OCI-LY3 (cell line): Measurements from ENCODE around the gene FBLN7.

Experiments
- H2AFZ ChIP-seq: fragments of 200-600, 300-600 bp; shearing (Covaris generic); 2 replicates; pipeline ENCODE4 v1.6.0; 2014; ENCODE audit warnings: antibody characterized with exemption, low read depth, low read length
- H3K27ac ChIP-seq: fragments of 200-600, 300-600 bp; sonication (generic); 2 replicates; pipeline ENCODE4 v1.5.1; 2014; ENCODE audit warnings: mild to moderate bottlenecking, low read length, moderate library complexity, mixed read lengths
- H3K27me3 ChIP-seq: fragments of 200-600, 300-600 bp; sonication (generic); 2 replicates; pipeline ENCODE4 v1.6.1; 2014; ENCODE audit warnings: low read depth, low read length, mixed read lengths
- H3K36me3 ChIP-seq: fragments of 200-600, 300-600 bp; sonication (generic); replicated peaks from 2 replicates; pipeline ENCODE3; 2014; ENCODE audit warnings: low read depth, low read length, mixed read lengths
- H3K4me1 ChIP-seq: fragments of 300-600, 200-600 bp; sonication (generic); 2 replicates; pipeline ENCODE4 v1.6.1; 2014; ENCODE audit warnings: low read length, mixed read lengths
- H3K4me2 ChIP-seq: fragments of 200-600, 300-600 bp; sonication (generic); 2 replicates; pipeline ENCODE4 v1.6.1; 2014; ENCODE audit warnings: low read length, mixed read lengths
- H3K4me3 ChIP-seq: fragments of 300-600, 200-600 bp; sonication (generic); 2 replicates; pipeline ENCODE4 v1.5.1; 2014; ENCODE audit warnings: antibody characterized with exemption, mild to moderate bottlenecking, low read length, moderate library complexity
- H3K79me2 ChIP-seq: fragments of 300-600, 200-600 bp; shearing (Covaris generic); 2 replicates; pipeline ENCODE4 v1.6.1; 2014; ENCODE audit warnings: mild to moderate bottlenecking, low read length, mixed read lengths
- H3K9ac ChIP-seq: fragments of 300-600, 200-600 bp; shearing (Covaris generic); 2 replicates; pipeline ENCODE4 v1.6.0; 2014; ENCODE audit warnings: mild to moderate bottlenecking, low read length, moderate library complexity
- H3K9me3 ChIP-seq: fragments of 200-600, 300-600 bp; shearing (Covaris generic); 2 replicates; pipeline ENCODE4 v1.6.1; 2014; ENCODE audit warnings: low read length, mixed read lengths; ENCODE audit not compliant: insufficient read depth
- H4K20me1 ChIP-seq: fragments of 200-600, 300-600 bp; sonication (generic); 2 replicates; pipeline ENCODE4 v1.6.1; 2016; ENCODE audit warnings: low read length, mixed read lengths; ENCODE audit not compliant: insufficient read depth
- CTCF ChIP-seq: fragments of 200-600, 300-600 bp; sonication (generic); IDR thresholded peaks from 2 replicates; pipeline ENCODE4 v1.5.1; 2014; ENCODE audit warnings: antibody characterized with exemption, low read length, low read depth
- EZH2phosphoT487 ChIP-seq: fragments of 200-600 bp; shearing (Covaris generic); IDR thresholded peaks from 2 replicates; pipeline ENCODE4 v1.6.1; 2018; ENCODE audit warnings: antibody characterized with exemption, mixed run types, low read depth

Gene FBLN7

GRCh38 chr2:112138159-112139032 lies at the start of gene FBLN7:
TSS of gene FBLN7 (plus strand) at chr2:112138385. CDS start at chr2:112138656, 271 bp downstream.
- no peaks in the 10 kb centered on the region for H4K20me1 ChIP-seq

GRCh38 chr2:112089375-112089774 lies 48.8 kb upstream of the FBLN7 start:
- no peak overlapping the region for H3K27ac ChIP-seq
- no peak overlapping the region for H3K4me3 ChIP-seq
- no peaks in the 10 kb centered on the region for H4K20me1 ChIP-seq
- no peak for TF ChIP-seq CTCF
- TF ChIP-seq EZH2phosphoT487: no peak
- H3K36me3 ChIP-seq: peaks cover 60% of the 10 kb centered on the region
- no peak overlapping the region for H2AFZ ChIP-seq
- H3K4me1 ChIP-seq: peaks cover 29% of the 10 kb centered on the region
- H3K9ac ChIP-seq: no peak overlapping the region
- H3K79me2 ChIP-seq: no peaks in the 10 kb centered on the region
- H3K4me2 ChIP-seq: no peak overlapping the region
- no peaks in the 10 kb centered on the region for H3K27me3 ChIP-seq
- no peaks in the 10 kb centered on the region for H3K9me3 ChIP-seq

More at GRCh38 chr2:112138159-112139032, at the start of gene FBLN7:
- Histone ChIP-seq H3K4me2 (no peak within 1 kb of the TSS), H3K36me3 (no peaks in the 10 kb centered on the region), H3K4me3 (no peak within 1 kb of the TSS), H3K79me2 (no peaks in the 10 kb centered on the region), H3K4me1 (no peaks in the 10 kb centered on the region), H3K27ac (no peak within 1 kb of the TSS), H3K27me3 (no peaks in the 10 kb centered on the region), H3K9me3 (no peaks in the 10 kb centered on the region), H3K9ac (no peak within 1 kb of the TSS), H2AFZ (no peak within 1 kb of the TSS)
- TF ChIP-seq EZH2phosphoT487 (no peak), CTCF (no peak)

- peaks cover 51% of the 10 kb centered on the region for H3K36me3 ChIP-seq
- H3K27ac ChIP-seq: no peak overlapping the region
- H3K9ac ChIP-seq: no peak overlapping the region
- no peaks in the 10 kb centered on the region for H3K27me3 ChIP-seq
- no peak overlapping the region for H3K4me3 ChIP-seq
- no peaks in the 10 kb centered on the region for H4K20me1 ChIP-seq
- no peak overlapping the region for H3K4me2 ChIP-seq
- H2AFZ ChIP-seq: no peak overlapping the region
- peaks cover 21% of the 10 kb centered on the region for H3K4me1 ChIP-seq
- H3K9me3 ChIP-seq: no peaks in the 10 kb centered on the region
- TF ChIP-seq EZH2phosphoT487 (no peak), CTCF (no peak)
- no peaks in the 10 kb centered on the region for H3K79me2 ChIP-seq
Measured at GRCh38 chr2:112092286-112093041, 45.7 kb upstream of the FBLN7 start.

GRCh38 chr2:112093216-112093615 lies 45.0 kb upstream of the FBLN7 start:
- no peak overlapping the region for H3K27ac ChIP-seq
- no peak overlapping the region for H3K4me3 ChIP-seq
- no peak overlapping the region for H3K4me2 ChIP-seq
- TF ChIP-seq EZH2phosphoT487: no peak
- no peak for TF ChIP-seq CTCF
- H3K79me2 ChIP-seq: no peaks in the 10 kb centered on the region
- peaks cover 13% of the 10 kb centered on the region for H3K4me1 ChIP-seq
- H3K36me3 ChIP-seq: peaks cover 48% of the 10 kb centered on the region
- H3K9me3 ChIP-seq: no peaks in the 10 kb centered on the region
- no peaks in the 10 kb centered on the region for H4K20me1 ChIP-seq
- no peak overlapping the region for H2AFZ ChIP-seq
- no peak overlapping the region for H3K9ac ChIP-seq
- no peaks in the 10 kb centered on the region for H3K27me3 ChIP-seq
